Heart left ventricle (tissue), 13 donors: ENCODE measurements around the gene THAP11.

Source experiments
- CTCF ChIP-seq, 12 donors: fragments of 200-600 bp; sonication (generic) in 4 of 12; IDR thresholded peaks; one replicate each; pipeline versions ENCODE4 v1.5.0 to v1.8.0; 2018 to 2022; ENCODE audit warnings: antibody characterized with exemption in 12 of 12, mild to moderate bottlenecking in 5 of 12
- POLR2A ChIP-seq, 2 donors: fragments of 450-650 bp; IDR thresholded peaks; one replicate each; pipeline ENCODE4 v1.6.1; 2017; ENCODE audit warnings: antibody characterized with exemption in 2 of 2, mild to moderate bottlenecking in 2 of 2, moderate library complexity in 2 of 2
- donor health status: ischemic (EF 13 %, LVEDD 7.1; RV severe dilation, severe dysfunction).
- donor health status: DM: no; HTN: yes; CAD: no.
- donor health status: DM: no; HTN: no; CAD: no.
- donor health status: ischemic (EF 25% LVEDD 6.9; RV normal size, moderate dysfunction).
- donor health status: ischemic (EF 25% LVEDD 5.7; RV mildly dilated, moderate dysfunction).
- donor health status: ischemic (EF 35%, LVEDD 5.7; RV mildly dilated, moderate dysfunction).
- donor health status: nonischemic (EF 11% LVEDD 7.7; RV severe dilation, severe dysfunction).
- donor health status: DM: yes; HTN: yes; CAD: no.
- donor health status: PGD.
- donor health status: ischemic (EF 29% LVEDD 5.4; RV normal size, mild dysfunction).
- donor health status: nonischemic (EF 23%, LVEDD 6.1; RV moderate dilation, normal function).

GRCh38 chr16:67871256-67871655 is 29.1 kb downstream of the THAP11 start:
- no peak for TF ChIP-seq POLR2A (IDR thresholded peaks at IDR 0.05)
- no peak for TF ChIP-seq CTCF (IDR thresholded peaks at IDR 0.05)
